Activated T-helper 1 cell treated with Interleukin-2 at 50 U/mL for 16 hours (primary cell): Measurements from ENCODE around the gene RAD51B.
"Not testable (repeated sequence)": the region's sequence is repeated elsewhere in the genome, so short reads cannot be mapped to it uniquely, and the experiment has no call there.

Source experiments
- DNase-seq: peaks from one replicate; pipeline ENCODE4 v3.0.0-alpha.2; 2020; ENCODE audit warnings: low read depth

Gene RAD51B

GRCh38 chr14:68274725-68275124, 455.1 kb downstream of the RAD51B start:
- DNase-seq = no peak

DNA sequence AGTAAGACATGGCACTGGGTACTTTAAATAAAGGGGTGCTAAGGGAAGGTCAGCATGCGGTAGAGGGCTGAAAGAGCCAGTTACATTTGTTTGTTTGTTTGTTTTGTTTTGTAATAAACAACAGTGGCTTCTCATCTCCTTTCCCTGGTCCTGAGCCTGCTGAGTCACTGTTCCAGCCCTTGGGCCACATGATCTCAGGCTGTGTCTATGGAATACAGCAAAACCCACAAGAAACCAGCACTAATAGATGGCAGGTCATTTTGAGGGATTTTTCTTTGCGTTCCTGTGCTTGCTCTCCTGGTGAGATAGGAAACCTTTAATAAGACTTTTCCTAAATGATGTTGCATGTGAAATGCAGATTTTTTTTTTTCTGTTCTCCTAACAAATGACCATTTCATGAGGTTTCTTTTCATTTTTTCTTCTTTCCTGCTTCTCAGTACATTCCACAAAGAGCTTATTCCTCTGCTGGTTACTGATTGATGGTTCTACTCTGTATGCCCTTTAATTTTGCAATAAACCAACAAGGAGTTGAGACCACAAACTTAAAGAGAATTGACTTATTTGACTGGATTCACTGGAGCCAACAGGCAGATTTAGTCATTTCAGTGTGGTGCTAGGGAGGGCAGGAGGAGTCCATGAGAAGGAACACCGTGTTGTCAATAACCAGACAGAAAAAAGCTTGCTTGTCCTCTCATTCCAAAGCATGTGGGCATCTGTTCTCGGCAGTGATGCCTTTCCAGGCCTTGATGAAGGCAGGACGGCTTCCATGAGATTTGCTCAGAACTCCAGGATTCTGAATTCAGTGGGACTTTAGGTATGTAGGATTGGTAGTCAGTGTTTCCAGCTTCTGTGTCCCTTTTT, 459.2 kb downstream of the RAD51B start:
- no peak for DNase-seq

- no peak for DNase-seq
These were observed 459.8 kb downstream of the RAD51B start for GRCh38 chr14:68279437-68279720.

DNA sequence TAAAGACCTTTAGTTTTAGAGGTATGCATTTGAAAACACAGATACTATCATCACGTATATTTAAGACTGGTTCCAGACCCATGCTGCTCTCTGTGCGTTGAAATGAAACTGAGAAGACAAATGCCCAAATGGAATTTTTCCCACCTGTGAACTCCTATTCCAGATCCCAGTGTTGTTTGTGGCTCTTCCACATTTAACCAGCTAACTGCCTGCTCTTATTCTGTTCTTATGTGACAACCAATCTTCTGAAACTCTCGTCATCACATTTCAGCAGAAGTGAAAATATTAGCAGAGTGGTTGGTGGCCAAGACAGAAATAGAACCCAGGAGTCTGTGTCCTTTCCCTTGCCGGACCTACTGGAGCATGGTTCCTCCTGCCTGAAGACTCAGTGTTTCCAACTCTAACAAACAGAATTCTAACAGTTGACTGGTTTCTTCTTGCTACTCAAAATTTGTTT, 460.2 kb downstream of the RAD51B start:
- no peak for DNase-seq

GRCh38 chr14:68281497-68281896, 461.9 kb downstream of the RAD51B start:
- DNase-seq = no peak

- no peak for DNase-seq
These were observed 463.1 kb downstream of the RAD51B start for GRCh38 chr14:68282479-68283377.

GRCh38 chr14:68283378-68284123, 464.0 kb downstream of the RAD51B start:
- peak; percentile 55 for DNase-seq

DNA sequence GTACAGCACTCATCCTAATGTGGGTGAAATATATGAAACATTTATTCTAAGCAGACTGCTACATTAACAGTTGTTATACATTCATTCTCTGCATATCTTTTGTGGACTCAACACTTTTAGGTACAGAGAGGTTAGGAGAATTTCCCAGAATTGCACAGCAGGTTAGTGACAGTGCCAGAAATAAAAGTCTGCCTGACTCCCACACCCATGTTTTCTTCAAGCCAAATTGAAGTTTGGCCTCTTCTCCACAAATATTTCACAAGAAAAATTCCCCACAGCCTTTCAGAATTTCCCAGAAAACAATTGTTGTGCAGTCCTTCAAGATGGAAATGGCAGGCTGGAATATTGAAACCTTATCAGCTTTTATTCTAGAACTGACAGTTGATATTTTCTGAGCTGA, 464.8 kb downstream of the RAD51B start:
- DNase-seq = no peak

GRCh38 chr14:68284834-68285233, 465.3 kb downstream of the RAD51B start:
- DNase-seq = no peak

DNA sequence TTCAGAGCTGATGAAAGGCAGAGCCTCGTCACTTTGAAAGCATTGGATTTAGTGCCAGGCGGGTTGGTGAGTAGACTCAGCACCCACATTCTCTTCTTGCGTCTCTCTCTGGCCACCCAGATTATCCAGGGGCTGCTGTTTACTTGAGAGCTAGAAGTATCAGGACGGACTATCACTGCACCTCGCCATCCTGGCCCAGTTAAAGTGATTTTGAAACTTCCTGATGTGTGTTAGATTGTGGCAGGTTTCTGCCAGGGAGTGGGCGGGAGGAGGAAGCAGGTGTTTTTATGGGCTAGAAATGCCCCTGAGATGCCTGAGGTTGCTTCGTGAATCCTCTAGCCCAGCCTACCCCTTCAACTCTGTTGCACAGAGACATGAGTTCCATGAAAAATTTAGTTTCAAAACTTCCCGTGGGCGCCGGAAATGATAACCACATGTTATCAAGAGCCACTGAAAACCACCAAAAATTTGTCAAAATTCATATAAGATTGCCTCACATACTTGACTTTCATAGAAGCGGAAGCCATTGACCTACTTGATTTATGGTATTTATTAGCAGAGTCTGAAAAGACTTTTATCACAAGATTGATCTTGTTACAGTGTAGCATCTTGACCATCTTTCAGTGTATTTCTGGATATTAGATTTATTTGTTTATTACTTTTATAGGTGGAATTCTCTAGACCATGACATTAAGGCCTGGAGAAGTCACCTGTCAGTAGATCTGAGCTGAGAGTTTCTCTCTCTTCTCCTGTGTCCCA, 466.0 kb downstream of the RAD51B start:
- DNase-seq = peak; percentile 20

DNA sequence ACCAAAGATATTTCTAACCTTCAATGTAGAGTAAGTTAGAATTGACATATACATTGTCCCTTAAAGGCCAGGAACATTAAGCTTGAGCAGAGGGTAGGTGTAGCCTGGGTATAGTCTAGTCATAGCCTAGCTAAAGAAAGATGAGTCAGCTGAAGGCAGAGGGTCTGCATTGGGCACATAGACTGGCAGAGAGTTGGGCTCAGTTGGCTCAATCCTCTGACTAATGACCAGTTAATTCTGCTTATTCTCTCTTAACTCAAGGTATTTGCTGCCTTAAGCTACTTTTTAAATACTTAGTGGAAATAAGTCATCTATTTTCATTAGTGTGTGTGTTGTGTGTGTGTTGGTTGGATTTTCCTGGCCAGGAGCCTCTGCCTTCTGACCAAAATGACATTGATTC, 467.1 kb downstream of the RAD51B start:
- no peak for DNase-seq

DNA sequence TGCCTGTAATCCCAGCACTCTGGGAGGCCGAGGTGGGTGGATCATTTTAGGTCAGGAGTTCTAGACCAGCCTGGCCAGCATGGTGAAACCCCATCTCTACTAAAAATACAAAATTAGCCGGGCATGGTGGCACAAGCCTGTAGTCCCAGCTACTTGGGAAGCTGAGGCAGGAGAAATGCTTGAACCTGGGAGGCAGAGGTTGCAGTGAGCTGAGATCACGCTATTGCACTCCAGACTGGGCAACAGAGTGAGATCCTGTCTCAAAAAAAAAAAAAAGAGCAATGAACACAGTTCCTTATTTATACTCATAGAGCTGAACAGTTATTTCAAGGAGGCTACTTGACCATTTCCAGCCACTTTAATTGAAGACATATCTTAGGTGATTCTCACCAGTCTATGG, 469.9 kb downstream of the RAD51B start:
- not testable (repeated sequence) for DNase-seq

DNA sequence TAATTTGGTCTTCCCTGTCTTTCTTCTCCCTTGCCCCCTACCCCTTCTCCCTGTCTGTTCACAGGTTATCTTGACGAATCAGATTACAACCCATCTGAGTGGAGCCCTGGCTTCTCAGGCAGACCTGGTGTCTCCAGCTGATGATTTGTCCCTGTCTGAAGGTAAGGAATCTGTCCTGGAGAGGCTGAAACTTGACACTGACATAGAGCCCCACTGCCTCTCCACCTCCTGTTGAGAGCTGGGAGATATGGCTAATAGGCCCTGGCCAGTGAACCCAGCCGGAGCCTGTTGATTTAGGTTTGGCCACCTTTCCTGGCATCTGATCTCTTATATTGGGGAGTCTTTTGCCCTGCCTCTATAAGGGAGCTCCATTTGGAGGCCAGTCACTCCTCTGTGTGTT, 472.2 kb downstream of the RAD51B start:
- no peak for DNase-seq

DNA sequence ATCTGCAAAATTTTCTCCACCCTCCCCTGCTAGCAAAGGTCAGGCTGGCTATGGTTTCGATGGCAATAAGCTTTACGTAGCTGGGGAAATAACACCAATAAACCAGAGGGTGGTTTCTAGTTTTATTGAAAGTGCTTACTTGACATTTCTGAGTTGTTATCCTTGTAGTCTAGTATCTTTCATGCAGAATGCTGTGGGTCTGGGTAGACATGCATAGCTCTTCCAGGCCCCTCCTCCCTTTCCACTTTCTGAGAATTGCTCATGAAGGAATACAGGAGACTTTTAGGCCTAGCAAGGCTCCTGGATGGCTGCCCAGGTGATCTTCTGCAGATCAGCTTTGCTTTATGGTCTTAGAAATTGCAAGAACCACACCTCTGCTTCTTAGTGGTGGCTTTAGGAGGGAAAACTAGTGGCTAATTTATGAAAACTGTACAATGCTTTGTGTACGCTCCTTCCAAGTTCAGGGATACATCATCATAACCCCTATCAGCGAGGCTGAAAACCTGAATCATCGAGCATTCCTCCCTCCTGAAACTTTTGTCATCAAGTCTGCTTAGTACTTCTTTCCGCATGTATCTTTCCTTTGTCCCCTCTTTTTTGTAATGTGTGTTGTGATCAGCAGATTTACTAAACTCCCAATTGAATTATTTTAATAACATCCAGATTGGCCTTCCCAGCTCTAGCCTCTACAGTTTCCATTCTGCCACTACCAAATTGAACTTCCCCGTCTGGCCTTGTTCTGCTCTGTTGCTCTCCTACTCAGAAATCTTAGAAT, 473.0 kb downstream of the RAD51B start:
- DNase-seq = no peak

DNA sequence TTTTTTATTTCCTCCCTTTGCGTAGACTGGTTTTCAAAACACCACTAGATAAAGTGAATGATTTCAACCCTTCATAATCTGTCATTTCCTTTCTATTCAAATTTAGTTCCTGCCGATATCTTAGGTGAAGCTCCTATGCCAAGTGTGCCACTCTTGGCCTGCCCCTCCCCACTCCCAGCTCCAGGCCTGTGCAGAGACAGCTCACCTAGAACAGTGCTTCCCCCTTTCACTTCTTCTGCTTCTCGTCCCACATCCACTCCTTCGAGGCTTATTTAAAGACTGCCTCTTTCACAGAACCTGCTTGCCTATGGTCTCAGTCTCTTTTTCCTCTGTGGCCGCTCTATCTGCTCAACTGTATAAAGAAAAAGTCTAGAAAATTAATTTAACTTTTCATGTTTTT, 473.8 kb downstream of the RAD51B start:
- DNase-seq = no peak

DNA sequence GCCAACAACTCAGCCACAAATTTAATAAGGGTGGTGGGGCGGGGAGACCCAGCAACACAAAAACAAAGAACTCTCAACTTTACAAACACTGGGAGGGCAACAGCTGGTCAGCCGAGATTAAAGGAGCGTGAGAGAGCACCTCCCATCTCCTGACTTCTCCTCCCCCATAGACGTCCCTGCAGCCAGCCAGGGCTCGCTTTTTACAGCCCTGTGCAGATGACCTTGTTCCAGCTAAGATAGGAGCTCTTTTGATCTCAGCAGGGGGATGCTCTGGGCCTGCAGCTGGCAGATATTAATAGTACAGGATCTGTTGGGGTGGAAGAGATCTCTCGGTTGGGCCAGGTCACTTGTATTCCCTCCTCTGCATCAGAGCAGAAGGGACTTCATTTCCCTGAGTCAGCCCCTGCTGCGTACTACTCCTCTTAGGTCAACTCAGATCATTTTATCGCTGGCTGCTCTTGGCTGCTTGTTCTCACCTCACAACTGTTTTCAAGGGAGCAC, 475.8 kb downstream of the RAD51B start:
- no peak for DNase-seq

DNA sequence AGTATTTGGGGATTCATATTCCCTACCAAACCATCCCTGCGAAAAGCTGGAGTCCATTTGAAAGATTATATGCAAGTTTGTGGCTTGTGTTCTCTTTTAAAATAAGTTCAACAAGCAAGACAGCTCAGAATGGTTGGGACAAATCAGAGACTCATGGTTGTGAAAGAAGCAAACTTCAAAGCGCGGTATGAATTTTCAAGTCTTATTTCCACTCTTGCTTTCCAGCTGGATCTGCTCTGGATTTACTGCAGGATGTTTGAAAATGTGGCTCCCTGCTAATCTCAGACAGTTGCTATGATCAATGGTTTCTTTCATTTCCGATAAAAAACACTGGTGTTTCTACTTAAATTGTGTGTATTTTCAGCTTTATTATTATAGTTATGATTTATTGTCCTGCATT, 477.5 kb downstream of the RAD51B start:
- no peak for DNase-seq

GRCh38 chr14:68297876-68298468, 478.4 kb downstream of the RAD51B start:
- DNase-seq = no peak

- DNase-seq = no peak
These were observed 481.0 kb downstream of the RAD51B start for GRCh38 chr14:68300608-68301007.

DNA sequence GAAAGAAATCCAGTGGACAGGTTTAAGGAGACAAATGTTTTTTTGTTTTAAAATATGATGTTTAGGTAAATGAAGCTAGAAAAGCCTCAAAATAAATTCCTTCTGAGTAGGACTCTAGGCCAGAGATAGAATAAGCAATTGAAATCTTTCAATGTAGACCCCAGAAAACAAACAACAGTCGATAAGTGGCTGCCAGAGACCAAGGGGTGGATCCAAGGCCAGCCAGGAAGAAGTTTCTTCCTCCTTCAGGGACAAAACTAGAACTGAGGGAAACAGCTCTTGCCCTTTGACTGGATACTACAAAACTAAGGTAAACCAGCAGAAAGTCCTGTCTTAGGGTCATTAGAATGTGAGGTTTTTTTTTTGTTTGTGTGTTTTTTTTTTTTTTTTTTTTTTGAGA, 481.6 kb downstream of the RAD51B start:
- DNase-seq = no peak
